ENCODE data around the gene HEXIM1. TPM values are rescaled to one million over a fixed set of nuclear protein-coding genes. Genes with fewer than 3 reads are reported as not detected.

HEXIM1 gene
- total and polyA plus RNA-seq, 2 experiments from 2014 or later, result 9.2 to 10.9 TPM

DNA sequence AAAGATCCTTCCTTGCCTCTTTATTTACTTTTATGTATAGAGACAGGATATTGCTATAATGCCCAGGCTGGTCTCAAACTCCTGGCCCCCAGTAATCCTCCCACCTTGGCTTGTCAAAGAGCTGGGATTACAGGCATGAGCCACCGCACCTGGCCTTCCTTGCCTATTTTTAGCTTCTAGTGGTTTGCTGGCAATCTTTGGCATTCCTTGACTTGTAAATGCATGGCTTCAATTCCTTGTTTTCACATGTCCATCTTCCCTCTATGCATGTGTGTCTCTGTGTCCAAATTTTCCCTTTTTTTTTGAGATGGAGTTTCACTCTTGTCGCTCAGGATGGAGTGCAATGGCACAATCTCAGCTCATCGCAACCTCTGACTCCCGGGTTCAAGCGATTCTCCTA lies 35.9 kb downstream of the HEXIM1 start (continued):
- TF ChIP-seq ZNF462 (CRISPR knock-in tag; IDR thresholded peaks at IDR 0.05), result no peak
- no peak for TF ChIP-seq ZNF331 (CRISPR knock-in tag; IDR thresholded peaks at IDR 0.05; ENCODE audit: low read depth)
- TF ChIP-seq EZH2phosphoT487 (IDR thresholded peaks at IDR 0.05; ENCODE audit: unreplicated experiment), result no peak
- TF ChIP-seq EZH2 (IDR thresholded peaks at IDR 0.05; ENCODE audit: low read depth, unreplicated experiment), result no peak
- TF ChIP-seq STAT1 (IDR thresholded peaks at IDR 0.05; ENCODE audit: unreplicated experiment), result no peak
- TF ChIP-seq JUNB (IDR thresholded peaks at IDR 0.05; ENCODE audit: unreplicated experiment), result no peak

DNA sequence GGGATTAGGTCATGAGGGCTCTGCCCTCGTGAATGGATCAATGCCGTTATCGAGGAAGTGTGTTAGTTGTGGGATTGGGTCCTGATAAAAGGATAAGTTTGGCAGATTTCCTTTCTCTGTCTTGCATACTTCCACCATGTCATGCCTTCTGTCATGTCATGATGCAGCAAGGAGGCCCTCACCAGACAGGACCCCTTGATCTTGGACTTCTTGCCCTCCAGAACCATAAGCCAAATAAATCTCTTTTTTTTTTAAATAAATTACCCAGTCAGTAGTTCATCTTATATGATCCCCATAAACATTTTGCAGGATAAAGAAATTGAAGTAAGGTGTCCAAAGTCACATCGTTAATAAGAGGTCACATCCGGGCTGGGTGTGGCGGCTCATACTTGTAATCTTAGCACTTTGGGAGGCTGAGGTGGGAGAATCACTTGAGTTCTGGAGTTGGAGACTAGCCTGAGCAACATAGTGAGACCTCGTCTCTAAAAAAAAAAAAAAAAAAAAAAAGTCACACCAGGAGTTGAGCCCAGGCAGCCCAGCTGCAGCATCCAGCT lies 38.6 kb downstream of the HEXIM1 start:
- Histone ChIP-seq H4K20me1 (replicated peaks; ENCODE audit: insufficient read depth) (no peaks in the 10 kb centered on the region), H2AFZ (no peak overlapping the region), H3K36me3 (ENCODE audit: insufficient read depth) (no peaks in the 10 kb centered on the region), H3K4me1 (ENCODE audit: insufficient read depth) (no peaks in the 10 kb centered on the region), H3K79me2 (replicated peaks; ENCODE audit: insufficient read depth) (no peaks in the 10 kb centered on the region), H3K9me2 (ENCODE audit: insufficient read depth) (no peaks in the 10 kb centered on the region), H3K27me3 (ENCODE audit: insufficient read depth) (no peaks in the 10 kb centered on the region), H3K27ac (ENCODE audit: low read depth) (no peak overlapping the region), H3K4me2 (no peak overlapping the region), H3K4me3 (no peak overlapping the region), H3F3A (replicated peaks; ENCODE audit: low read depth) (no peaks in the 10 kb centered on the region)
- no peak for ATAC-seq
- H3K4me3 Mint-ChIP-seq, result no peak overlapping the region
- H3K4me1 Mint-ChIP-seq, result peaks cover 2% of the 10 kb centered on the region; the same call in 2 of the 3 replicates
- no peaks in the 10 kb centered on the region for H3K36me3 Mint-ChIP-seq (ENCODE audit: low read depth)
- no peak for DNase-seq (ENCODE audit: low spot score)
- H3K9me3 Mint-ChIP-seq, result peaks cover 4% of the 10 kb centered on the region; the same call in 2 of the 3 replicates
- H3K27me3 Mint-ChIP-seq (ENCODE audit: insufficient read depth, low read depth, poor library complexity), result peaks cover 11% of the 10 kb centered on the region
- no peak overlapping the region for H3K27ac Mint-ChIP-seq
- TF ChIP-seq EZH2phosphoT487 (IDR thresholded peaks at IDR 0.05; ENCODE audit: unreplicated experiment), result no peak
- TF ChIP-seq, protein P1, sequence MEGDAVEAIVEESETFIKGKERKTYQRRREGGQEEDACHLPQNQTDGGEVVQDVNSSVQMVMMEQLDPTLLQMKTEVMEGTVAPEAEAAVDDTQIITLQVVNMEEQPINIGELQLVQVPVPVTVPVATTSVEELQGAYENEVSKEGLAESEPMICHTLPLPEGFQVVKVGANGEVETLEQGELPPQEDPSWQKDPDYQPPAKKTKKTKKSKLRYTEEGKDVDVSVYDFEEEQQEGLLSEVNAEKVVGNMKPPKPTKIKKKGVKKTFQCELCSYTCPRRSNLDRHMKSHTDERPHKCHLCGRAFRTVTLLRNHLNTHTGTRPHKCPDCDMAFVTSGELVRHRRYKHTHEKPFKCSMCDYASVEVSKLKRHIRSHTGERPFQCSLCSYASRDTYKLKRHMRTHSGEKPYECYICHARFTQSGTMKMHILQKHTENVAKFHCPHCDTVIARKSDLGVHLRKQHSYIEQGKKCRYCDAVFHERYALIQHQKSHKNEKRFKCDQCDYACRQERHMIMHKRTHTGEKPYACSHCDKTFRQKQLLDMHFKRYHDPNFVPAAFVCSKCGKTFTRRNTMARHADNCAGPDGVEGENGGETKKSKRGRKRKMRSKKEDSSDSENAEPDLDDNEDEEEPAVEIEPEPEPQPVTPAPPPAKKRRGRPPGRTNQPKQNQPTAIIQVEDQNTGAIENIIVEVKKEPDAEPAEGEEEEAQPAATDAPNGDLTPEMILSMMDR (conservative IDR thresholded peaks at IDR 0.05; ENCODE audit: low read depth in 2 of 2), result no peak
- TF ChIP-seq EZH2 (IDR thresholded peaks at IDR 0.05; ENCODE audit: low read depth, unreplicated experiment), result no peak
- TF ChIP-seq CREB1 (CRISPR knock-in tag; IDR thresholded peaks at IDR 0.05; ENCODE audit: low read depth), result no peak
- TF ChIP-seq NANOG (IDR thresholded peaks at IDR 0.05; ENCODE audit: borderline replicate concordance), result no peak
- no peak for TF ChIP-seq POLR2AphosphoS5 (IDR thresholded peaks at IDR 0.05; ENCODE audit: low read depth)
- TF ChIP-seq ZNF114 (CRISPR knock-in tag; IDR thresholded peaks at IDR 0.05), result no peak
- TF ChIP-seq, protein P2, sequence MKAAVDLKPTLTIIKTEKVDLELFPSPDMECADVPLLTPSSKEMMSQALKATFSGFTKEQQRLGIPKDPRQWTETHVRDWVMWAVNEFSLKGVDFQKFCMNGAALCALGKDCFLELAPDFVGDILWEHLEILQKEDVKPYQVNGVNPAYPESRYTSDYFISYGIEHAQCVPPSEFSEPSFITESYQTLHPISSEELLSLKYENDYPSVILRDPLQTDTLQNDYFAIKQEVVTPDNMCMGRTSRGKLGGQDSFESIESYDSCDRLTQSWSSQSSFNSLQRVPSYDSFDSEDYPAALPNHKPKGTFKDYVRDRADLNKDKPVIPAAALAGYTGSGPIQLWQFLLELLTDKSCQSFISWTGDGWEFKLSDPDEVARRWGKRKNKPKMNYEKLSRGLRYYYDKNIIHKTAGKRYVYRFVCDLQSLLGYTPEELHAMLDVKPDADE (IDR thresholded peaks at IDR 0.05), result no peak
- TF ChIP-seq ZNF331 (CRISPR knock-in tag; IDR thresholded peaks at IDR 0.05; ENCODE audit: low read depth), result no peak
- TF ChIP-seq JUNB (IDR thresholded peaks at IDR 0.05; ENCODE audit: unreplicated experiment), result no peak
- TF ChIP-seq STAT1 (IDR thresholded peaks at IDR 0.05; ENCODE audit: unreplicated experiment), result no peak
